GM12878 (cell line): ENCODE measurements around the gene MAVS. TPM values are rescaled to one million over a fixed set of nuclear protein-coding genes. Genes with fewer than 3 reads are reported as not detected.

ENCODE experiments used
- ATAC-seq: fragments of 200-7000 bp; cut with Tn5 transposase; 3 replicates; pipeline ENCODE4 v1.9.1; 2020; ENCODE audit warnings: mild to moderate bottlenecking, moderate library complexity
- BruUV-seq: library from RNA; stranded (reverse); fragments of 400-500 nt; replicated peaks from 2 replicates; lab custom pipeline; 2021; lab: Mats Ljungman, UMichigan
- CTCF ChIA-PET: fragments of 300-600 bp; sonication (Branson Sonifier 250); formaldehyde crosslinking; extraction: SDS; loops from one replicate; lab custom pipeline; 2021; ENCODE audit warnings: inconsistent platforms; lab: Yijun Ruan, JAX
- POLR2A ChIA-PET: fragments of 350-600 bp; formaldehyde crosslinking; extraction: SDS; loops from one replicate; lab custom pipeline; 2021; ENCODE audit warnings: inconsistent platforms; lab: Charles Lee
- RAD21 ChIA-PET: fragments of 300-600 bp; sonication (Branson Sonifier 250); formaldehyde crosslinking; loops from one replicate; lab custom pipeline; 2023; ENCODE audit warnings: antibody characterized with exemption; ENCODE audit not compliant: unreplicated experiment; lab: Charles Lee
- SMC1A ChIA-PET: fragments of 300-600 bp; sonication (Branson Sonifier 250); formaldehyde crosslinking; loops from one replicate; lab custom pipeline; 2023; ENCODE audit not compliant: unreplicated experiment, uncharacterized antibody; lab: Charles Lee
- DNase-seq: peaks from one replicate; pipeline ENCODE4 v3.0.0-alpha.2; 2011; ENCODE audit warnings: low read depth, low spot score
- FAIRE-seq: peaks from 3 replicates; lab custom pipeline; 2011; peaks lifted over from hg19 to GRCh38; lab: Jason Lieb, UNC
- H2AFZ ChIP-seq: 2 replicates; pipeline ENCODE4 v1.6.0; 2011; ENCODE audit warnings: low read depth, low read length, control low read depth; ENCODE audit not compliant: control insufficient read depth
- H3K27ac ChIP-seq: 2 replicates; pipeline ENCODE4 v1.5.1; 2011; ENCODE audit warnings: control low read depth; ENCODE audit not compliant: control insufficient read depth, insufficient read depth
- H3K27me3 ChIP-seq, 2 experiments: replicated peaks in 1 of 2; 2 replicates each; pipeline versions ENCODE4 v1.6.0 to v1.6.1; 2011; ENCODE audit warnings: low read length in 1 of 2; ENCODE audit not compliant: control insufficient read depth in 2 of 2, insufficient read depth in 2 of 2
- H3K36me3 ChIP-seq, 2 experiments: 2 replicates each; pipeline ENCODE4 v1.5.1; 2011; ENCODE audit warnings: low read length in 1 of 2; ENCODE audit not compliant: control insufficient read depth in 2 of 2, insufficient read depth in 2 of 2
- H3K4me1 ChIP-seq: 2 replicates; pipeline ENCODE4 v1.6.1; 2011; ENCODE audit warnings: mild to moderate bottlenecking, low read length, moderate library complexity, mixed read lengths; ENCODE audit not compliant: control insufficient read depth, insufficient read depth
- H3K4me2 ChIP-seq: 2 replicates; pipeline ENCODE4 v1.6.0; 2011; ENCODE audit warnings: control low read depth; ENCODE audit not compliant: control insufficient read depth, insufficient read depth
- H3K4me3 ChIP-seq: fragments of 200-600 bp; sonication (generic); 2 replicates; pipeline ENCODE4 v1.5.1; 2016
- H3K79me2 ChIP-seq: 2 replicates; pipeline ENCODE4 v1.6.0; 2011; ENCODE audit warnings: low read length; ENCODE audit not compliant: control insufficient read depth, insufficient read depth
- H3K9ac ChIP-seq: 2 replicates; pipeline ENCODE4 v1.8.0; 2011; ENCODE audit warnings: low read length, control low read depth, mixed read lengths; ENCODE audit not compliant: control insufficient read depth, insufficient read depth
- H3K9me3 ChIP-seq: replicated peaks from 3 replicates; pipeline ENCODE4 v1.5.1; 2011; ENCODE audit warnings: mild to moderate bottlenecking, low read length; ENCODE audit not compliant: control insufficient read depth, insufficient read depth
- H4K20me1 ChIP-seq: 2 replicates; pipeline ENCODE4 v1.6.0; 2011; ENCODE audit not compliant: control insufficient read depth, insufficient read depth
- BACH1 ChIP-seq: fragments of 450-650 bp; IDR thresholded peaks from 2 replicates; pipeline ENCODE4 v1.6.1; 2017; ENCODE audit warnings: mild to moderate bottlenecking, borderline replicate concordance
- CBX5 ChIP-seq: sonication (generic); IDR thresholded peaks from 2 replicates; pipeline ENCODE4 v1.6.1; 2016; ENCODE audit warnings: low read depth, moderate library complexity, mild to moderate bottlenecking, inconsistent platforms
- HSF1 ChIP-seq: fragments of 150-350 bp; IDR thresholded peaks from 2 replicates; pipeline ENCODE4 v1.6.1; 2014; ENCODE audit warnings: mild to moderate bottlenecking, low read depth, low read length
- MLLT1 ChIP-seq: fragments of 450-650 bp; IDR thresholded peaks from 2 replicates; pipeline ENCODE4 v1.6.1; 2016; ENCODE audit warnings: mild to moderate bottlenecking
- PBX3 ChIP-seq: IDR thresholded peaks from 2 replicates; pipeline ENCODE4 v1.6.1; 2011; ENCODE audit warnings: mild to moderate bottlenecking, low read depth, low read length, moderate library complexity; ENCODE audit not compliant: insufficient replicate concordance
- RAD51 ChIP-seq: fragments of 450-650 bp; IDR thresholded peaks from 2 replicates; pipeline ENCODE4 v1.6.1; 2016; ENCODE audit warnings: moderate library complexity, mild to moderate bottlenecking, inconsistent platforms
- SIX5 ChIP-seq: IDR thresholded peaks from 2 replicates; pipeline ENCODE4 v1.6.1; 2011; ENCODE audit warnings: mild to moderate bottlenecking, low read depth, low read length, moderate library complexity; ENCODE audit not compliant: severe bottlenecking
- SMC3 ChIP-seq: IDR thresholded peaks from 2 replicates; pipeline ENCODE4 v1.6.1; 2011; ENCODE audit warnings: low read length, improper control_type of control experiment, borderline replicate concordance
- YBX1 ChIP-seq: fragments of 450-650 bp; IDR thresholded peaks from 2 replicates; pipeline ENCODE4 v1.6.1; 2016; ENCODE audit warnings: antibody characterized with exemption
- ZNF217 ChIP-seq: fragments of 450-650 bp; IDR thresholded peaks from 2 replicates; pipeline ENCODE4 v1.6.1; 2017; ENCODE audit warnings: antibody characterized with exemption, mild to moderate bottlenecking
- ZNF687 ChIP-seq: fragments of 450-650 bp; IDR thresholded peaks from 2 replicates; pipeline ENCODE4 v1.6.1; 2017; ENCODE audit warnings: mild to moderate bottlenecking, moderate library complexity
- WGBS: methylation state at CpG from one replicate; pipeline ENCODE4 v1.1.6; 2016; ENCODE audit warnings: low lambda C conversion rate; ENCODE audit not compliant: insufficient replicate concordance, insufficient coverage; ENCODE audit errors: missing lambda C conversion rate; 5-methylcytosine and 5-hydroxymethylcytosine counted together
- in situ Hi-C: fragments of 300-500 bp; cut with MboI; formaldehyde crosslinking; loops from 9 replicates; pipeline ENCODE4 v1.14.3; 2018; ENCODE audit warnings: mixed read lengths
- intact Hi-C: fragments of 100-400 bp; cut with micrococcal nuclease; formaldehyde crosslinking; loops from one replicate; pipeline ENCODE4 v1.14.2; 2022; ENCODE audit not compliant: unreplicated experiment
- polyA plus RNA-seq, 11 experiments: library from polyadenylated mRNA; depleted of rRNA in 4 of 11; unstranded in 6 of 11; stranded (reverse) in 5 of 11; fragments of >200 nt; fragmentation: Nextera tagmentation in 4 of 11; fragmentation: Illumina TruSeq in 1 of 11; extraction: Ambion mirVana in 4 of 11; extraction: Trizol in 1 of 11; gene quantifications; 1 replicate in 1 of 11; 2 replicates in 10 of 11; pipeline versions ENCODE4 v1.2.1 to v1.2.3, GENCODE V29; 2011 to 2016; ENCODE audit warnings: inconsistent platforms in 2 of 11, missing spikeins in 2 of 11, low read depth in 1 of 11
- total RNA-seq, 4 experiments: library from RNA; depleted of rRNA in 3 of 4; stranded (reverse); fragments of >200 nt in 3 of 4; fragmentation: Illumina TruSeq in 1 of 4; extraction: Trizol in 1 of 4; gene quantifications; 2 replicates each; pipeline versions ENCODE4 v1.2.1 to v1.2.3, GENCODE V29; 2013 to 2021

Gene MAVS
- total and polyA plus RNA-seq, 10 of the 15 experiments (the other 5 are each of a cell fraction or from before 2014, with no cell fraction given) = 1.6 to 25.2 (median 12.6) TPM

GRCh38 chr20:3846740-3847428 is at the start of gene MAVS (continued):
- TF ChIP-seq ZNF687 = 0 out of 2 replicates have a peak, but pooled peaks have one; percentile 3
- TF ChIP-seq, all 136 proteins: peak for 25

- H3K4me2 ChIP-seq = peak overlapping the region; percentile 85
- no peaks in the 10 kb centered on the region for H4K20me1 ChIP-seq
- ChIA-PET RAD21 (no interaction called here), SMC1A (no interaction called here), POLR2A (no interaction called here), CTCF (interaction anchor here (1.7 kb wide), 1 partner anchor 58 kb away, joined by 5 read pairs; no protein-coding TSS in a partner anchor)
- H3K9ac ChIP-seq = peak overlapping the region; percentile 68
- TF ChIP-seq SIX5 (no peak), SMC3 (no peak), BACH1 (no peak), RAD51 (no peak), HSF1 (no peak), PBX3 (no peak), MLLT1 (no peak), ZNF217 (no peak), YBX1 (no peak), CBX5 (no peak)
- peak overlapping the region; percentile 62 for H3K27ac ChIP-seq
- peaks cover 18% of the 10 kb centered on the region for H3K79me2 ChIP-seq
- intact Hi-C loops (loop anchor here (5.0 kb wide), 1 partner anchor 110 kb away; no protein-coding TSS in a partner anchor), in situ Hi-C loops (no loop called here)
- H2AFZ ChIP-seq = no peak overlapping the region
- peaks cover 5 to 13% of the 10 kb centered on the region in 2 experiments for H3K36me3 ChIP-seq
- BruUV-seq = no TSS peak
- no peaks in the 10 kb centered on the region for H3K9me3 ChIP-seq
- no peak for FAIRE-seq
- WGBS = 62% methylated on average over 5 of the region's 5 CpGs
- no peaks in the 10 kb centered on the region for H3K27me3 ChIP-seq
- no peak for ATAC-seq
- H3K4me3 ChIP-seq = peak overlapping the region; percentile 77
- H3K4me1 ChIP-seq = peaks cover 37% of the 10 kb centered on the region
- no peak for DNase-seq
Observed at GRCh38 chr20:3797226-3797545, 49.4 kb upstream of the MAVS start.
